ENCODE measurements around the gene RCC1.

RCC1 gene

GRCh38 chr1:28499553-28499952 lies 6.3 kb upstream of the RCC1 start:
- Histone ChIP-seq H2AK5ac (ENCODE audit: low read depth, low read length) (no peak overlapping the region), H3K27me3 (ENCODE audit: control insufficient read depth in 3 of 3, insufficient read depth in 3 of 3, low read depth in 1 of 3, low read length in 3 of 3) (no peaks in the 10 kb centered on the region), H2BK12ac (ENCODE audit: low read length) (no peak overlapping the region), H2BK15ac (ENCODE audit: low read length) (no peak overlapping the region), H3K23ac (ENCODE audit: low read depth, low read length, poor library complexity) (no peak overlapping the region), H3K9me3 (replicated peaks in 1 of 2; ENCODE audit: control insufficient read depth in 2 of 2, insufficient read depth in 1 of 2, low read depth in 1 of 2, low read length in 2 of 2) (no peaks in the 10 kb centered on the region), H2BK120ac (ENCODE audit: low read depth, low read length) (no peak overlapping the region), H3K9ac (ENCODE audit: low read depth, low read length, poor library complexity) (no peak overlapping the region), H3K4me2 (ENCODE audit: insufficient read depth, low read length, poor library complexity, severe bottlenecking) (no peak overlapping the region), H3K4ac (ENCODE audit: low read length) (no peak overlapping the region), H2AFZ (ENCODE audit: low read length) (no peak overlapping the region), H3K27ac (replicated peaks; ENCODE audit: low read length) (no peak overlapping the region), H2BK5ac (ENCODE audit: low read length) (no peak overlapping the region), H3K14ac (ENCODE audit: low read length) (no peak overlapping the region), H4K91ac (ENCODE audit: low read depth, low read length, poor library complexity) (no peak overlapping the region), H3K18ac (ENCODE audit: low read length) (no peak overlapping the region), H3K4me3 (ENCODE audit: low read length in 2 of 2) (no peak overlapping the region), H3K4me1 (ENCODE audit: control insufficient read depth in 2 of 2, insufficient read depth in 1 of 2, low read depth in 1 of 2, low read length in 2 of 2) (no peaks in the 10 kb centered on the region), H4K8ac (ENCODE audit: low read depth, low read length) (no peak overlapping the region), H3K36me3 (replicated peaks in 1 of 2; ENCODE audit: control insufficient read depth in 2 of 2, insufficient read depth in 2 of 2, low read length in 2 of 2) (peaks cover 15 to 52% of the 10 kb centered on the region in 2 donors), H3K79me1 (ENCODE audit: low read depth, low read length) (no peaks in the 10 kb centered on the region)
- no CpG with 5 or more reads among the region's 4 CpGs for WGBS, 2 donors (ENCODE audit: extremely low coverage in 2 of 2, insufficient read length in 2 of 2, insufficient replicate concordance in 1 of 2)
- DNase-seq (ENCODE audit: low spot score), result no peak

GRCh38 chr1:28501925-28502324 lies 3.9 kb upstream of the RCC1 start:
- H3K27ac ChIP-seq (replicated peaks; ENCODE audit: low read length), result no peak overlapping the region

DNA sequence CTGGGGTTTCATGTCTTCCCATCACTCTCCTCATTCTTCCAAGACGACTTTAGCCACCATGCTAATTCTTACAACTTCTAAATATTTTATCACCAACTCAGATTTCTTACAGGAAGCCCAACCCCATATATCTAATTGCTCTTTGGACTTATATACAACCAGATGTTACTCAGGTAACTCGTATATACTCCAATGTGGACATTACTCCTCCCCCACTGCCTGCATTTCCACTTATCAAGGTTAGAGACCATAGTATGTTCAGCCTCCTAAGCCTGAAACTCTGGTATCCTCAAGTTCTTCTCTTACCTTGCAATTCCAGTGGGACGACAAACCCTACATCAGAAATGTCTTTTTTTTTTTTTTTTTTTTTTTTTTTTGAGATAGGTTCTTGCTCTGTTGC lies 2.7 kb upstream of the RCC1 start:
- Histone ChIP-seq H3K27ac (replicated peaks; ENCODE audit: low read length) (no peak overlapping the region), H3K4ac (ENCODE audit: low read length) (no peak overlapping the region), H2BK12ac (ENCODE audit: low read length) (no peak overlapping the region), H3K9ac (ENCODE audit: low read depth, low read length, poor library complexity) (no peak overlapping the region), H2BK15ac (ENCODE audit: low read length) (no peak overlapping the region), H3K23ac (ENCODE audit: low read depth, low read length, poor library complexity) (no peak overlapping the region), H4K8ac (ENCODE audit: low read depth, low read length) (no peak overlapping the region), H4K91ac (ENCODE audit: low read depth, low read length, poor library complexity) (no peak overlapping the region), H3K27me3 (ENCODE audit: control insufficient read depth in 3 of 3, insufficient read depth in 3 of 3, low read depth in 1 of 3, low read length in 3 of 3) (no peaks in the 10 kb centered on the region), H2BK5ac (ENCODE audit: low read length) (no peak overlapping the region), H3K4me1 (ENCODE audit: control insufficient read depth in 2 of 2, insufficient read depth in 1 of 2, low read depth in 1 of 2, low read length in 2 of 2) (peaks cover 2 to 9% of the 10 kb centered on the region in 2 donors), H2AFZ (ENCODE audit: low read length) (no peak overlapping the region), H3K4me2 (ENCODE audit: insufficient read depth, low read length, poor library complexity, severe bottlenecking) (no peak overlapping the region), H3K9me3 (replicated peaks in 1 of 2; ENCODE audit: control insufficient read depth in 2 of 2, insufficient read depth in 1 of 2, low read depth in 1 of 2, low read length in 2 of 2) (no peaks in the 10 kb centered on the region), H2BK120ac (ENCODE audit: low read depth, low read length) (no peak overlapping the region), H3K4me3 (ENCODE audit: low read length in 2 of 2) (no peak overlapping the region), H3K36me3 (replicated peaks in 1 of 2; ENCODE audit: control insufficient read depth in 2 of 2, insufficient read depth in 2 of 2, low read length in 2 of 2) (peaks cover 2 to 34% of the 10 kb centered on the region in 2 donors), H3K18ac (ENCODE audit: low read length) (no peak overlapping the region), H2AK5ac (ENCODE audit: low read depth, low read length) (no peak overlapping the region), H3K79me1 (ENCODE audit: low read depth, low read length) (no peaks in the 10 kb centered on the region), H3K14ac (ENCODE audit: low read length) (no peak overlapping the region)
- 100% methylated on average over 1 of the region's 3 CpGs; no CpG with 5 or more reads in 1 of the 2 donors for WGBS, 2 donors (ENCODE audit: extremely low coverage in 2 of 2, insufficient read length in 2 of 2, insufficient replicate concordance in 1 of 2)
- no peak for DNase-seq (ENCODE audit: low spot score)

More at GRCh38 chr1:28501925-28502324, 3.9 kb upstream of the RCC1 start:
- no peaks in the 10 kb centered on the region for H3K9me3 ChIP-seq (replicated peaks in 1 of 2; ENCODE audit: control insufficient read depth in 2 of 2, insufficient read depth in 1 of 2, low read depth in 1 of 2, low read length in 2 of 2)
- H2AK5ac ChIP-seq (ENCODE audit: low read depth, low read length), result no peak overlapping the region
- H3K18ac ChIP-seq (ENCODE audit: low read length), result no peak overlapping the region
- no peak overlapping the region for H3K9ac ChIP-seq (ENCODE audit: low read depth, low read length, poor library complexity)
- no peaks in the 10 kb centered on the region for H3K27me3 ChIP-seq (ENCODE audit: control insufficient read depth in 3 of 3, insufficient read depth in 3 of 3, low read depth in 1 of 3, low read length in 3 of 3)
- peaks cover 0 to under 1% of the 10 kb centered on the region in 2 donors for H3K4me1 ChIP-seq (ENCODE audit: control insufficient read depth in 2 of 2, insufficient read depth in 1 of 2, low read depth in 1 of 2, low read length in 2 of 2)
- no peak for DNase-seq (ENCODE audit: low spot score)
- peaks cover 4 to 32% of the 10 kb centered on the region in 2 donors for H3K36me3 ChIP-seq (replicated peaks in 1 of 2; ENCODE audit: control insufficient read depth in 2 of 2, insufficient read depth in 2 of 2, low read length in 2 of 2)
- no peak overlapping the region for H2BK12ac ChIP-seq (ENCODE audit: low read length)
- WGBS, 2 donors (ENCODE audit: extremely low coverage in 2 of 2, insufficient read length in 2 of 2, insufficient replicate concordance in 1 of 2), result 100% methylated on average over 1 of the region's 4 CpGs; no CpG with 5 or more reads in 1 of the 2 donors
- H3K4me3 ChIP-seq (ENCODE audit: low read length in 2 of 2), result no peak overlapping the region
- no peak overlapping the region for H3K14ac ChIP-seq (ENCODE audit: low read length)
- H4K8ac ChIP-seq (ENCODE audit: low read depth, low read length), result no peak overlapping the region
- H3K79me1 ChIP-seq (ENCODE audit: low read depth, low read length), result no peaks in the 10 kb centered on the region
- no peak overlapping the region for H3K23ac ChIP-seq (ENCODE audit: low read depth, low read length, poor library complexity)
- no peak overlapping the region for H2BK15ac ChIP-seq (ENCODE audit: low read length)
- no peak overlapping the region for H4K91ac ChIP-seq (ENCODE audit: low read depth, low read length, poor library complexity)
- H3K4me2 ChIP-seq (ENCODE audit: insufficient read depth, low read length, poor library complexity, severe bottlenecking), result no peak overlapping the region
- H2BK5ac ChIP-seq (ENCODE audit: low read length), result no peak overlapping the region
- H2BK120ac ChIP-seq (ENCODE audit: low read depth, low read length), result no peak overlapping the region
- H3K4ac ChIP-seq (ENCODE audit: low read length), result no peak overlapping the region
- H2AFZ ChIP-seq (ENCODE audit: low read length), result no peak overlapping the region

GRCh38 chr1:28506907-28507246 lies 1.0 kb downstream of the RCC1 start:
- Histone ChIP-seq H3K4me3 (ENCODE audit: low read length in 2 of 2) (peak overlapping the region; percentile 71 to 91), H2AFZ (ENCODE audit: low read length) (no peak overlapping the region), H3K36me3 (replicated peaks in 1 of 2; ENCODE audit: control insufficient read depth in 2 of 2, insufficient read depth in 2 of 2, low read length in 2 of 2) (peaks cover 25 to 51% of the 10 kb centered on the region in 2 donors), H3K9me3 (replicated peaks in 1 of 2; ENCODE audit: control insufficient read depth in 2 of 2, insufficient read depth in 1 of 2, low read depth in 1 of 2, low read length in 2 of 2) (peaks cover 2 to 3% of the 10 kb centered on the region in 2 donors), H3K79me1 (ENCODE audit: low read depth, low read length) (no peaks in the 10 kb centered on the region), H3K18ac (ENCODE audit: low read length) (no peak overlapping the region), H2BK5ac (ENCODE audit: low read length) (no peak overlapping the region), H3K9ac (ENCODE audit: low read depth, low read length, poor library complexity) (no peak overlapping the region), H2BK15ac (ENCODE audit: low read length) (no peak overlapping the region), H2BK12ac (ENCODE audit: low read length) (no peak overlapping the region), H2AK5ac (ENCODE audit: low read depth, low read length) (no peak overlapping the region), H4K91ac (ENCODE audit: low read depth, low read length, poor library complexity) (no peak overlapping the region), H3K23ac (ENCODE audit: low read depth, low read length, poor library complexity) (no peak overlapping the region), H4K8ac (ENCODE audit: low read depth, low read length) (no peak overlapping the region), H3K27me3 (ENCODE audit: control insufficient read depth in 3 of 3, insufficient read depth in 3 of 3, low read depth in 1 of 3, low read length in 3 of 3) (no peaks in the 10 kb centered on the region), H3K27ac (replicated peaks; ENCODE audit: low read length) (peak overlapping the region; percentile 62), H3K4ac (ENCODE audit: low read length) (no peak overlapping the region), H3K14ac (ENCODE audit: low read length) (no peak overlapping the region), H3K4me1 (ENCODE audit: control insufficient read depth in 2 of 2, insufficient read depth in 1 of 2, low read depth in 1 of 2, low read length in 2 of 2) (peaks cover 9 to 19% of the 10 kb centered on the region in 2 donors), H2BK120ac (ENCODE audit: low read depth, low read length) (no peak overlapping the region), H3K4me2 (ENCODE audit: insufficient read depth, low read length, poor library complexity, severe bottlenecking) (peak overlapping the region; percentile 76)
- no peak for DNase-seq (ENCODE audit: low spot score)
- no CpG with 5 or more reads among the region's 14 CpGs for WGBS, 2 donors (ENCODE audit: extremely low coverage in 2 of 2, insufficient read length in 2 of 2, insufficient replicate concordance in 1 of 2)

All from neuronal stem cell (in vitro differentiated cells).